ENCODE measurements around the gene BSCL2. TPM values are rescaled to one million over a fixed set of nuclear protein-coding genes. Genes with fewer than 3 reads are reported as not detected.
"Not testable (repeated sequence)": the region's sequence is repeated elsewhere in the genome, so short reads cannot be mapped to it uniquely, and the experiment has no call there.

The BSCL2 gene
- total RNA-seq, 1 donor from 2014 or later = 133 TPM

DNA sequence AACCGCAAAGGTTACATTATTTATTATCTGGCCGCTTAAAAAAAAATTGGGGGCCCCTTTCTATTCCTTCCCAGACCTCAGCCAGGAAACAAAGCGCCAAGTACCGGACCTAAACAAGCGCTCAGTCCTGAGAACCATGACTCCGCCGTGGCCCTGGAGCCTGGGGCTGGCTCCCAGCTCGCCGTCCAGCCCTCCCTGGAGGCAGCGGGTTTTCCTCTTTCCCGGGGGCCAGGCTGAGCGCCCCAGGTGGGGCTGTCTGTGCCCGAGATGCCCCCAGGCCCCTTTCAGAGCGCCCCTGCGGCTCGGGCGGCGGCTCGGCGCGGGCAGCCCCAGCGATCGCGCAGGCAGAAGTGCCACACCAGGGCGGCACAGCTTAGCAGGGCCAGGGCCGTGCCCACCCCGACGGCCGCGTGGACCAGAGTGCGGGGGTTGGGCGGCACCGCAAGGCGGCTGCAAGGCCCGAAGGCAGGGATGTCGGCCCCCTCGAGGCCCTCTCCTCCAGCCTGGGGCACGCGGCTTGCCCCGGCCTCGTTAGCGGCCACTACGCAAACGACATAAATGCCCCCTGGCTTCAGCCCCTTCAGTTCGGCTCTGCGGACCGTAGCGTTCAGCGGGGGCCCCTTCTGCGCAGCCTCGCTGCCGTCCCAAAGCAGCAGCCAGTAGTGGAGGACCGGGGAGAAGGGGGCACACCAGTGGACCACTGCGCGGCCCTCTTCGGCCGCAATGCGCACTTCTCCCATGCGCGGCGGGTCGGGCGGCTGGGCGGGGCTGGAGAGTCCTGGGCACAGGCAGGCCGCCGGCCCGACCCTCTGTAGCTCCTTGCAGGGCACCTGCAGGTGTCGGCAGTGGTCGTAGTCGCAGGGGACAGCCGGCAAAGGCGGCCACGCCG, 19.5 kb downstream of the BSCL2 start:
- DNase-seq = no peak

GRCh38 chr11:62682518-62682917, 24.7 kb downstream of the BSCL2 start:
- no peak for DNase-seq

GRCh38 chr11:62680825-62681240, 26.4 kb downstream of the BSCL2 start:
- no peak for DNase-seq

DNA sequence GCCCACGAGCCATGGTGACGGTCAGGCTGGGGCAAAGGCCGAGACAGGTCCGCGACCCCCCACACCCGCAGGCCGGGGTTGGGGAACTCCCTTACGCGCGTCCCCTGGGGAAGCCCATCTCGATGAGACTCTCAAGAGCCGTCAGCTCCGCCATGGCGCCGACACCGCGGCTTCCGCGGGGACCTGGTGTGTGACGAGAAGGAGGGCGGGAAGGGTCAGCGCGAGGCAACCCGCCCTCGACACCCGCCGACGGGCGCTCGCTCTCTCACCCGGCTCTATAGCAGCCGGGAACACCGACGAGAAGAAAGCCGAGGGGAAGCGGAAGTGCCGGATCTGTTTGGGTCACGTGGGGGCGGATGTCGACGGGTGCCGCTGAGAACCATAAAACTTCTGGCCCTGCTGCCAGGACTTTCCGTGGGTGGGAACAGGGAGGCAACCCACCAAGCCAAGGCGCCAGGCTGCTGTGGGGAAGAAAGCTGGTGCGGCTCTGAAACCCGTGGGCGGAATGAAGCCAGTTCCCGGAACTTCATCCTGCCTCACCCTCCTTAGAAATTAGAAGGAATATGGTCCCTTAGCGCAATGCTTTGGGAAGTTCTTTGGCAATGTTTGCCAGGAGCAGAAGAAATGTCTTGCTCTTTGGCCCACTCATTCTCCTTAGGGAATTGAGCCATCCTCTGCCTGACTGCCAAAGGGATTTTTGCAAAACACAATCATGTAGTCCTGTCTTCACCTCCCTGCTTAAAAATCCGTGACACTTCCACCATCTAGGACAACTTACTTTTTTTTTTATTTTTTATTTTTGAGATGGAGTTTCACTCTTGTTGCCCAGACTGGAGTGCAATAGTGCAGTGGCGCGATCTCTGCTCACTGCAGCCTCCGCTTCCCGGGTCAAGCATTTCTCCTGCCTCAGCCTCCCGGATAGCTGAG, 28.2 kb downstream of the BSCL2 start, which contains the start of gene UBXN1:
TSS of gene UBXN1 (minus strand) at position 304 of the 927 bp plus-strand sequence. CDS start at position 154, 150 bp downstream.
- peak; percentile 83 for DNase-seq

DNA sequence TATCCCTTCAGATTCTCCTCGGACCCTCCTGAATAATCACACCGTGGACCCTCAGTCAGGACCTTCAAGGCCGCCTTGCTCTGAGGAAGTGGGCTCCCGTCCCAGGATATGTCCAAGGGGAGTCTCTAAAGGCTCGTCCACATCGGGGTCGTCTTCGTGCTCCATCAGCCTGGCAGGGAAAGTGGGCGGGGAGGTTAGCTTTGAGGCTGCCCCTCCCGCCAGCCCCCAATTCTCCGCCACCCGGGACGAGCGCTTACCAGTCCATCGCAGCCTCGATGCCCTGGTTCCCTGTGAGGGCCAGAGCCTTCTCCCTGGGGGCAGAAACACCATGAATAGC, 28.8 kb downstream of the BSCL2 start:
- no peak for DNase-seq

DNA sequence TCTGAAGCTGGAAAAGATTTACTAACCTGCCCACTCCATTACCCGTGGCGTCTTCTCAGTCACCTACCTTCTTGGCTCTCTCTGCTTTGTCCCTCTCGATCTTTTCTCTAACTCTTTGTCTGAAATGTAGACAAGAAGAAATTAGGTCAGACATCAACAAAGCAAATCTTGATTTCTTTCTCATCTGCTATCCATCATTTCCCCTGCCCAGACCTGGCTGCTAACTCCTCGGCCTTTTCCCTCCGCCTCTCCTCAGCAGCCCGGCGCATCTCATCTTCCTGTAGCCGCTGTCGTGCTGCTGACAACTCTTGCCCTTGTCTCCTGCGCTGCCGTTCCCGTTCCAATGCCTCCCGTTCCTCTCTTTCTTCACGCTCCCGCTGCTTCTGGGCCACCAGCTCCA, 29.5 kb downstream of the BSCL2 start:
- DNase-seq = no peak

DNA sequence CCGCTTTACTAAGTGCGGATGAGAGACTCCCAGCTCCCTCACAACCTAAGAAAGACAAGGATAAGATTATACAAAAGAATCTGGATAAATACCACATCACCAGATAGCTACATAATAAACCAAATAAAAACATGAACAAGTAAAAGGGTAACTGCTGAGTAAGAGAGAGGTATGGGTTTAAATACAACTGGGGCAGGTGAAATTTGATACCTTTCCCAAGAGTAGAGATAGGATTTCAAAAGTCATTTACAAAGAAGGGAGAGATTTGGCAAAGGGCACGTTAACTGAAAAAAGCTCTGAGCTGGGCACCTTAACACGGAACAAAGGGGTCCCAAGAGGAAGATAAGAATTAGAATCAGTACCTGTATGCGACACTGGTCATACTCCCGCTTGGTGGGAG, 30.1 kb downstream of the BSCL2 start:
- DNase-seq = no peak

DNA sequence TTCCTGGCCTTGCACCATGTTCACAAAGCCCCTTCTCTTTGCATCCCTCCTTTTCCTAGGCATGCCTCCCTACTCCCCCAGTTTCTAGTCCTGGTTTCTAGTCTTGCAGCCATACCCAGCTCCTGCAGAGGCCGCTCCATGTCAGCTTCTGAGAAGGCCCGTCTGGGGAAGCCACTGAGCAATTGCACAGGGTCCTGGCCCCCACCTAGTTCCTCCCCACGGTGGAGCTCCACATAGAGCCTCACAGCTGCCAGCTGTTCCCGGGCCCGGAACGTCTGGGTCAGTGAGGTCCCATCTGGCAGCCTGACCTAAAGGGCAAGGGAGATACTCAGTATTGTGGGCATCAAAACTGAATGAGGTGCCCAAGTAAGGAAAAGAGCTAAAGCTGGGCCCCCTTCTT, 30.5 kb downstream of the BSCL2 start:
- no peak for DNase-seq

GRCh38 chr11:62675415-62675814, 31.8 kb downstream of the BSCL2 start:
- not testable (repeated sequence) for DNase-seq

GRCh38 chr11:62673196-62673525, 34.1 kb downstream of the BSCL2 start:
- DNase-seq = no peak

GRCh38 chr11:62671608-62672389, 35.4 kb downstream of the BSCL2 start, which contains the start of the genes LBHD1 and UQCC3:
TSS of gene LBHD1 (minus strand) at chr11:62672267. CDS start at chr11:62670031, 2,236 bp downstream.
TSS of gene UQCC3 (plus strand) at chr11:62671673. CDS start at chr11:62671746, 73 bp downstream.
- peak; percentile 82 for DNase-seq

GRCh38 chr11:62671236-62671607, 36.0 kb downstream of the BSCL2 start:
- DNase-seq = no peak

GRCh38 chr11:62669420-62670161, 37.6 kb downstream of the BSCL2 start:
- no peak for DNase-seq

GRCh38 chr11:62667460-62667859, 39.8 kb downstream of the BSCL2 start:
- DNase-seq = no peak

- no peak for DNase-seq
Measured at GRCh38 chr11:62666259-62666926, 40.8 kb downstream of the BSCL2 start.

- peak; percentile 44 for DNase-seq
Measured at GRCh38 chr11:62665599-62666258, 41.5 kb downstream of the BSCL2 start.

DNA sequence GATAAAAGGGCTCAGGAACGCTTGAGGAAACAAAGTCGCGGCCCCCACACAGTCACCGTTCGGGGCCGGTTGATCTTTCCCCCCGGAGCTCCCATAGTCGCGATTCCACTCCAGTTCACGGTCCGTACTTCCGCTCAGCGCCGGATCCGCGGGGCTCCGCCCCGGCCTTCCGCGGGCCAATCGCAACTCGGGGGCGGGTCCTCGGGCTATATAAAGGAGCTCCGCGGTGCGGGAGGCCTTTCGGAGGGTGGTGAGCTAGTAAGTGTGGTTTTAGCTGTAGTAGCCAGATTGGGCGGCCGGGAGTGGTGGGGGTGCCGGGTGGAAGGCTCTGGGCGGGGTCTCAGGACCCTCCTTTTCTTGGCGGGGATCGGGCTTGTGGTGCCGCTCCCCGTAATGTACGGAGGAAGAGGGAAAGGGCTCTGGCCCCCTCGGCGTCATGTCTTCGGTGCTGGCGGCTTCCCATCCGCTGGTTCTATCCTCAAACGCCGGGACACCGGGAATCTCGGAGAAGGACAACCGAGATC, 42.1 kb downstream of the BSCL2 start, which contains the start of the genes C11orf98 and CSKMT:
TSS of gene C11orf98 (minus strand) at position 136 of the 524 bp plus-strand sequence. CDS start at position 95, 41 bp downstream.
TSS of gene CSKMT (plus strand) at position 238 of the 524 bp plus-strand sequence. CDS start 568 bp downstream, outside the sequence.
- DNase-seq = peak; percentile 97

DNA sequence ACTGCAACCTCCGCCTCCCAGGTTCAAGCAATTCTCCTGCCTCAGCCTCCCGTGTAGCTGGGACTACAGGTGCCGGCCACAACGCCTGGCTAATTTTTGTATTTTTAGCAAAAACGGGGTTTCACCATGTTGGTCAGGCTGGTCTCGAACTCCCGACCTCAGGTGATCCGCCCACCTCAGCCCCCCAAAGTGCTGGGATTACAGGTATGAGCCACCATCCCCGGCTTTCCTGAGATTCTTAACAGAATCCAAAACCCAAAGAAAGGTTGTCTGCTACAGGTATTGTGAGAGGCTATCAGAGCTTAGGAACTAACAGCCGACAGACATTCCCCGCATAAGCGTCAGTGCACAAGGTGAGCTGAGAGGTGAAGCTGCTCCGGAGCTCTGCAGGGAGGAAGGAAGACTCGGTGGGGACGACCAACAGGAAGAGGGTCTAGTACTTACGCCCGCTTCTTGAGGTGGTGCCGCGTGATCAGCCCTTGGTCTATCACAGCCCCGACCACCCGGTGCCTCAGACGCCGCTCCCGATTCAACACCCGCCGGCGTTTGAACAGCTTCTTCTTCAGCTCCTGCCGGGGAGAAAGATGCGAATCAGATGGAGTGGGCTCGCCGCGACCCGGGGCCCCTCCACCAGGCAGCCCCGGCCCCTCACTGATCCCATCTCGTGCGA, 42.7 kb downstream of the BSCL2 start:
- peak; percentile 53 for DNase-seq

- no peak for DNase-seq
Measured at GRCh38 chr11:62656796-62657429, 50.3 kb downstream of the BSCL2 start.
